ENCODE data around the gene AQP2.

- TF ChIP-seq EZH2 (IDR thresholded peaks at IDR 0.05; ENCODE audit: borderline replicate concordance, low read length) = no peak
- TF ChIP-seq CTCF (IDR thresholded peaks at IDR 0.05; ENCODE audit: low read length) = no peak
Observed at GRCh38 chr12:50006280-50006679, 55.7 kb downstream of the AQP2 start.

Data from OCI-LY1 (cell line).